Frontal cortex (tissue), 4 donors: ENCODE results near the gene LDLRAD4. TPM values are rescaled to one million over a fixed set of nuclear protein-coding genes. Genes with fewer than 3 reads are reported as not detected.

Experiments
- DNase-seq, 2 donors: peaks; one replicate each; pipeline ENCODE4 v3.0.0; 2012; ENCODE audit warnings: low spot score in 2 of 2
- FAIRE-seq: peaks from 2 replicates; lab custom pipeline; 2012; peaks lifted over from hg19 to GRCh38; lab: Jason Lieb, UNC
- total RNA-seq: library from RNA; depleted of rRNA; stranded (reverse); fragments of >200 nt; gene quantifications from one replicate; pipeline ENCODE4 v1.2.3, GENCODE V29; 2014
- donor health status: control.
- donor health status: control.
- donor health status: control.

Gene LDLRAD4
- total RNA-seq, 1 donor from 2014 or later = 60.7 TPM

GRCh38 chr18:13501891-13502290 lies 283.3 kb downstream of the LDLRAD4 start:
- DNase-seq (no peak), FAIRE-seq (no peak)

- no peak for FAIRE-seq
These were observed 284.0 kb downstream of the LDLRAD4 start for GRCh38 chr18:13502585-13502984.

DNA sequence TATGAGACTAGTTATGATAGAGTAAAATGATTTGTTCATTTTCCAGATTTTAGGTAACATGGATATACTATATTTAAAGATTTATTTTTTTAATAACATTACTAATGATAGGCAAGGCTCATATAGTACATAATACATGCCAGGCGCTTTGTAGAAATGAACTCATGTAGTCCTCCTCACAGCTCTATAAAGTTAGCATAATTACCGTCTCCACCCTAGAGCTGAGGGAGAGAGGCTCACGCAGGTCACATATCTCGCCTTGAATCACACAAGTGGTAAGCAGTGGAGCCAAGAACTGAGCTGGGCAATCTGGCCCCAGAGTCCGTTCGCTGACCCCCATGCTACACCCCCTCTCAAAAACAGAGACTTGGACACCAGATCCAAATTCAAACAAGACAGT lies 285.3 kb downstream of the LDLRAD4 start:
- no peak for DNase-seq
- no peak for FAIRE-seq

More at GRCh38 chr18:13502585-13502984, 284.0 kb downstream of the LDLRAD4 start:
- no peak for DNase-seq

GRCh38 chr18:13505780-13506345 lies 287.3 kb downstream of the LDLRAD4 start:
- FAIRE-seq (no peak), DNase-seq (no peak)

- DNase-seq (no peak), FAIRE-seq (no peak)
These were observed 292.0 kb downstream of the LDLRAD4 start for GRCh38 chr18:13510594-13510993.

DNA sequence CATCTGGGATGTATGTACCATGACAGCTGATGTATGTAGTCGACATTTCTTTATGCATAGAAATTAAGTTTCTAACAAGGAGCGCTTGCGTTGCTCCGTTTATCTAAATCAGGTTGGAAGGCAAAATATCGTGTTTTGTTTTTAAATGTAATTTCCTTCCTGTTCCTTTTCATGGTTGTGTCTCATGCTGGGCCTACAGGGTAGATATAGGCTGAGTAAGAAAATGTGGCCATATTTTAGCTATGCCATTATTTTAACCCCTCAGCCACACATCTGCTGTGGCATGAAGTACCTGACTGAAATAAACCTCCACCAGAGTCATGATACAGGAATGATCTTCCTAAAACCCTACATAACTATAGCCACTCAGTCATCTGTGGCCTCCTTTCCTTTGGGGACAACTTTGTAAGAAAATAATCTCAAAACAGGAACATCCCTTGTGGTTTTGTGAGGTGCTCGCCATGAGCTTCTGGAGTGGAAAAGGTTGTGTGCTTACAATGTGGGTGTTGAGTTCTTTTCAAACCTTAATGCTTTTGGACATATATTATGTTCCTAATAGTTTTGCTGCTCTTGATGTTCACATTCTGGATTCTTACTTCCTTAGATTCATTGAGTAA lies 293.5 kb downstream of the LDLRAD4 start:
- DNase-seq (no peak), FAIRE-seq (no peak)

DNA sequence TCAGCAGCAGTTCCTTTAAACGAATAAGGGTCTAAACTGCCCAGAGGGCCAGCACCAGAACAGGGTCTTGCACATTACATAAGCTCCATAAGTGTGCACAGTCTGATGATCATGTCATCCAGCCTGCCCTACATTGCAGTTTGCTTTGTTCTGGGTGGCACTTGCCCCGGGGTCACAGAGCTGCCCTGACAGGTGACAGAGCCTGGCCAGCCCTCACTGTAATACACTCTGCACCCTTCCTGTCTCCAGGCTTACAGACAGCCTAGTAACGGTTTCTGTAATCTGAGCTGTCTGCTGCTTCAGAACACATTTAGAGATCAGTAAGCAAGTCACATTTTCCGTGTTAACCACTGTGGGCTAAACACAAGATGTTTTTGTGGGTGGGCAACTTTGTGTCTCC lies 294.5 kb downstream of the LDLRAD4 start:
- DNase-seq = no peak

DNA sequence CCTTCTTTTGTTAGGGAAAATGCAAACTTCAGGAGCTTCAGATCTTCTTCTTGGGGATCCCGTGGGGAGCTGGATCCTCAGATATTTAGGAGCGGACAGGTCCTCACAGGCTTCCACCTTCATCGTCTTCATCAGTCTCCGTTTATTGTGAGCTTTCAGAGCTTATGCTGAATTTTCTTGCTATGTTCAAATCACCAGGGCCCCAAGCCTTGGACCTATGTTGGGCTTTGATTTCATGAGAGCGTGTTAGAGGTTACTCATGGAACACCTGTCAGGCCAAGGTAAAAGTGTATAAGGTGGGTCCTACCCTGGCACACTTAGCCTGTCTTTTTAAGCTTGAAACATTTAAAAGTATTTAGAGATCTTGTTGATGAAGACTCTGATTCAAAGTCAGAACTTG lies 294.9 kb downstream of the LDLRAD4 start:
- no peak for FAIRE-seq

More for the DNA sequence above, 294.5 kb downstream of the LDLRAD4 start:
- FAIRE-seq = no peak

DNA sequence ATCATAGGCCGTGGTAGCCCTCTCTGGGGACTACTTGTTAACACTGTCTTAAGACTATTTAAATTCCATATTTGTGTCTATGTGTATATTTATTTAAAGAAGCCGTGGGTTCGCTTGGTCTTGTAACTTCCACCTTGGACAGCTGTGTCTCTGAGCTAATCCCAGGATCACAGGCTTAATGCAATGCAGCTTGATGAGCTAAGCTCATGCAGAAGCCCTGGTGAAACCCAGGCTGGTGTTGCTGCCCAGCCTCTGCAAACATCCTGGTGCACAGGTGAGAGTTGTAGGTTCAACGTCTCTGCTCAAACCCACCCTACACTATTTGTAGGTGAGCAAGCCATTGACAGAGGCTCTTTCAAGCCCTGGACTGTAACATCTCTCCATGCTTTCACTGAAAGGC lies 296.0 kb downstream of the LDLRAD4 start:
- DNase-seq (no peak), FAIRE-seq (no peak)

More for the DNA sequence above, 294.9 kb downstream of the LDLRAD4 start:
- no peak for DNase-seq

- FAIRE-seq (no peak), DNase-seq (no peak)
These were observed 298.3 kb downstream of the LDLRAD4 start for GRCh38 chr18:13516855-13517254.

DNA sequence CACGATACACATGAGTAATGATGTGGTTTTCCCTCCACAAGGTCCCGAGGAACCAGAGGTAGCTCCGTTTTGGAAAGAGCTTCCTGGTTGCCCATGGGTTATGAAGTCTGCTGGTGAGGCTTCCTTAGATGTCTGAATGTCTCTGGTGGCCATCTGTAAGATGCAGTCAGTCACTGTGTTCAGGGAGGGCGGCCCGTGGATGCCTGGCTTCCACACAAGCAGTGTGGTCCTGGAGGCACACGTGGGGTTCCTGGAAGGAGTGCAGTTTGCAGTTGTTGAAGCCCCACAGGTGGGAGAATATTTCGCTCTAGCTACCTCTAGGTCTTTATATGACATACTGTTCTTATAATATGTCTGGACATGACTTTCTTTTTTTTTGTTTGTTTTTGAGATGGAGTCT lies 298.8 kb downstream of the LDLRAD4 start:
- no peak for FAIRE-seq
- DNase-seq = no peak

GRCh38 chr18:13518382-13518781 lies 299.8 kb downstream of the LDLRAD4 start:
- no peak for DNase-seq
- no peak for FAIRE-seq

DNA sequence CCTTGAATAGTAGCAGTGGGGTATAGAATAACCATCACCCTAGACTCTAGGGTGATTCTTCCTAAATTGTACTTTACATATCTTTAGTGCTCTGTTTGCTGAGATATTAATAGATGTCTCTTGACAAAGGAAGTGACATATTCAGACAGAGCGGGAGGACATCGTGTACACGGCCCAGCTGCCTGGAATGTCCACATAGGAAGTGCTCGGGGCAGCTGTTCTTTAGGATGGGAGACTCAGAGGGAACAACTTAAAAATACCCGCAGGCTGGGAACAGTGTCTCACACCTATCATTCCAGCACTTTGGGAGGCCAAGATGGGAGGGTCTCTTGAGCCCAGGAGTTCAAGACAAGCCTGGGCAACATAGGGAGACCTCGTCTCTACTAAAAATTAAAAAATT lies 301.7 kb downstream of the LDLRAD4 start:
- DNase-seq (no peak), FAIRE-seq (no peak)

GRCh38 chr18:13520741-13521140 lies 302.2 kb downstream of the LDLRAD4 start:
- DNase-seq (no peak), FAIRE-seq (no peak)

- DNase-seq = no peak
- no peak for FAIRE-seq
These were observed 302.9 kb downstream of the LDLRAD4 start for GRCh38 chr18:13521418-13521817.

- no peak for DNase-seq
- FAIRE-seq = no peak
These were observed 303.7 kb downstream of the LDLRAD4 start for GRCh38 chr18:13522256-13522655.

DNA sequence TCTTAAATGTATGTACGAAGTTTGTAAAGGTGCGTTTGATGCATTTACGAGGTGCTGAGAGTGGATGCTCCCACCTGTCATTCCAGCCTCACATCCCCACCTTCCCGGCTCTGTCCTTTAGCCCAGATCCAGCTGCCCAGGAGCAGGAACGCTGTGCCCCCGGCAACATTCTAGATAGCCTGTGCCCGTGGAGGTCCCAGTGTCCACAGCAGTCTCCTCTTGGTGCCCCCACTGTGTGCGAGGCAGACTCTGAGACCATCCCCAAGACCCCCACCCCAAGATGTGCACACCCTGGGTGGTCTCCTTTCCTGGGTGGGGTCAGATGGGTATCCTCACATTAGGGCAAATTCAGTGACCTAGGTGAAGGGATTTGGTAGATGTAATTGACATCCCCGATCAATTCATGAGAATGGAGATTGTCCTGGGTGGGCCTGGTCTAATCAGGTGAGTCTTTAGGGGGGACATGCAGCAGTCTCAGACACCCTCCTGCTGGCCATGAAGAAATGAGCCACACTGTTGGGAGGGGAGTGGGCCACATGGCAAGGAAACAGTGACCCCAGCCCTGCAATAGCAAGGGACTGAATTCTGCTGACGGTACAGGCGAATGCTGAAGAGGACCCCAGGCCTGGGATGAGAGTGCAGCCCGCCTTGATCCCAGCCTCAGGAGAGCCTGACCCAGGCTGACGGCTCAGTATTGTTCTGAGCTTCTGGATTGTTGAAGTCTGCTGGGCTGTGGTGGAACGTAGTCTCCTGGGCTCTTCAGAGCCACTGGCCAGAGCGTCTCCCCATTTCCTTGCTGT lies 304.5 kb downstream of the LDLRAD4 start:
- no peak for FAIRE-seq

DNA sequence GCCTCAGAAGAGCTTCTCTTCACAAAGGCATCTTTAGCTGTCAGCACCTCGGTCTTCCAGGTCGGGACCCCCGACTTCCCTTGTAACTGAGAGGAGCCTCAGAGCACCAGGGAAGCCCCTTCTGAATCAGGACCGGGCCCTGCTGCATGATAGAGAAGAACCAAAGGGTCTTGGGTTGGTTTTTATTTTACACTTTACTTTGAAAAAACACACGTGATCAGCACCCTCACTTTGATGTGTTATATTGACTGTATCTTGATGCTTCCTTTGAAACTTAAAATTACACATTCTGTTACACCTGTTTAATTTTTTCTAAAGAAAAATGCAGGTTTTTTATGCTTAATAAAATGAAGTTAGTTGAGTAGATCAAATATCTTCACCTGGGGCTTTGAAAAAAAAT lies 305.5 kb downstream of the LDLRAD4 start:
- no peak for FAIRE-seq

More for the DNA sequence above, 304.5 kb downstream of the LDLRAD4 start:
- no peak for DNase-seq

DNA sequence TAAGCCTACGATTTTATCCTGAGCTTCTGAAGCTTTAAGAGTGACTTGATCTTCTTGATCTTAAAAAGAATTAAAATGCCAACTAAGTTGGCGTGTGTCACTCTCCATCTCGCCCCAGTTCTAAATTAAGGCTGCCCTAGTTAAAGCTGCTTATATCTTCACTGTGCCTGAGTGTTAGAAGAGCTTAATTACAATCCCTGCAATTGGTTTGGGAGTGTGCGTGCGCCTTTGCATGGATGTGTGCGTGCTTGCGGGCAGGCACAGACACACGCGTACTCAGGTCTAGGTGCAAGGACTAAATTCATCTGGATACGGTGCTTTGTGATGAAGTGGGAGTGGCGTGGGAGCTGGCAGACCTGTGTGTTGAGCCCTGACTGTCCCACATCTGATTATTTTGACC lies 306.3 kb downstream of the LDLRAD4 start:
- no peak for DNase-seq
- FAIRE-seq = no peak

More for the DNA sequence above, 305.5 kb downstream of the LDLRAD4 start:
- DNase-seq = no peak

- FAIRE-seq (no peak), DNase-seq (no peak)
These were observed 306.9 kb downstream of the LDLRAD4 start for GRCh38 chr18:13525381-13526029.

DNA sequence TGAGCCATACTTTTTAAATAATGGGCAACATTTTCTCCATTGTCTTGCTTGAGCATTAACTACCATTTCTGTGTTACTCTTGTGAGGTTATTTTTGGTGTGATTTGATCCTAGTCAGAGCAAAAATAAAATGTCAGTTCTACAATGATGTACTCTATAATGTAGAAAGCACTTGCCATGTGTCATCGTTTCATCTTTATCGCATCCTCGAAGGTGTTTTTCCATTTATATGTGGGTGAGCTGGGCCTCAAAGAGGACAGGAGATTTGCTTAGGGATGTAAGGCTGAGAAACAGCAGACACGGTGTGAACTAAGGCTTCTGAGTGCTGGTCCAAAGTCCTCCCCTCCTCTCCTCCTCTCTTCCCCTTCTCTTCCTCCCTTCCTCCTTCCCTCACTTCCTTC lies 308.0 kb downstream of the LDLRAD4 start:
- DNase-seq = no peak
- FAIRE-seq = no peak
